ENCODE measurements around the gene COPZ2.

GRCh38 chr17:48012654-48013053 is 24.9 kb downstream of the COPZ2 start:
- TF ChIP-seq CTCF (IDR thresholded peaks at IDR 0.05) = no peak
- TF ChIP-seq POLR2A (IDR thresholded peaks at IDR 0.05) = no peak
